WTC11 (cell line): ENCODE measurements around the gene ADRA2C. TPM values are rescaled to one million over a fixed set of nuclear protein-coding genes. Genes with fewer than 3 reads are reported as not detected.

Source experiments
- ATAC-seq: fragments of 200-7000 bp; cut with Tn5 transposase; 2 replicates; pipeline ENCODE4 v1.10.0; 2021; ENCODE audit warnings: mild to moderate bottlenecking, moderate library complexity
- CTCF ChIA-PET: fragments of 300-600 bp; sonication (Branson Sonifier 250); formaldehyde crosslinking; loops from one replicate; lab custom pipeline; 2021; ENCODE audit warnings: antibody characterized with exemption; lab: Charles Lee
- POLR2A ChIA-PET: fragments of 350-600 bp; sonication (Branson Sonifier 250); formaldehyde crosslinking; loops from one replicate; lab custom pipeline; 2021; ENCODE audit warnings: antibody characterized with exemption; lab: Charles Lee
- DNase-seq: peaks from one replicate; pipeline ENCODE4 v3.0.0; 2021; ENCODE audit warnings: low spot score
- H3K27ac Mint-ChIP-seq: 2 replicates; pipeline ENCODE4 v1.8.0; 2021; ENCODE audit warnings: mixed read lengths
- H3K27me3 Mint-ChIP-seq: 2 replicates; pipeline ENCODE4 v1.8.0; 2021; ENCODE audit warnings: low read depth, mild to moderate bottlenecking, moderate library complexity, mixed read lengths
- H3K36me3 Mint-ChIP-seq: 2 replicates; pipeline ENCODE4 v1.8.0; 2021; ENCODE audit warnings: mixed read lengths
- H3K4me1 Mint-ChIP-seq: 2 replicates; pipeline ENCODE4 v1.8.0; 2022; ENCODE audit warnings: mixed read lengths
- H3K4me3 Mint-ChIP-seq: 2 replicates; pipeline ENCODE4 v1.8.0; 2021; ENCODE audit warnings: mild to moderate bottlenecking, moderate library complexity, mixed read lengths
- H3K9me3 Mint-ChIP-seq: 2 replicates; pipeline ENCODE4 v1.8.0; 2021; ENCODE audit warnings: mixed read lengths
- CREB1 ChIP-seq: sonication (generic); formaldehyde crosslinking; IDR thresholded peaks from 2 replicates; pipeline ENCODE4 v1.8.0; 2023; ENCODE audit warnings: mild to moderate bottlenecking, missing genetic modification reagents
- CREM ChIP-seq: sonication (generic); formaldehyde crosslinking; IDR thresholded peaks from 2 replicates; pipeline ENCODE4 v1.8.1; 2022; ENCODE audit warnings: mild to moderate bottlenecking, missing genetic modification reagents, moderate library complexity
- JAZF1 ChIP-seq: fragments of 250-450 bp; sonication (Bioruptor Pico); IDR thresholded peaks from 2 replicates; pipeline ENCODE4 v1.9.0; 2021; ENCODE audit warnings: moderate library complexity, mild to moderate bottlenecking, inconsistent platforms
- NFATC4 ChIP-seq: fragments of 250-450 bp; sonication (Bioruptor Pico); IDR thresholded peaks from 2 replicates; pipeline ENCODE4 v1.9.0; 2021; ENCODE audit warnings: mild to moderate bottlenecking
- NR2C2 ChIP-seq: sonication (generic); formaldehyde crosslinking; IDR thresholded peaks from 2 replicates; pipeline ENCODE4 v1.8.0; 2022; ENCODE audit warnings: mild to moderate bottlenecking, missing genetic modification reagents
- PRRX2 ChIP-seq: fragments of 250-450 bp; sonication (Bioruptor Pico); IDR thresholded peaks from 2 replicates; pipeline ENCODE4 v1.8.0; 2021; ENCODE audit warnings: mild to moderate bottlenecking
- SMAD3 ChIP-seq: sonication (generic); formaldehyde crosslinking; IDR thresholded peaks from 2 replicates; pipeline ENCODE4 v1.8.0; 2022; ENCODE audit warnings: missing genetic modification reagents, mild to moderate bottlenecking, borderline replicate concordance
- SP1 ChIP-seq: sonication (generic); formaldehyde crosslinking; conservative IDR thresholded peaks from 2 replicates; pipeline ENCODE4 v1.8.1; 2022; ENCODE audit warnings: missing genetic modification reagents
- total RNA-seq: library from RNA; stranded (reverse); gene quantifications from 3 replicates; pipeline ENCODE4 v1.2.3, GENCODE V29; 2021
- TF ChIP-seq, protein P1 (sequence below): fragments of 250-450 bp; sonication (Bioruptor Pico); conservative IDR thresholded peaks from 2 replicates; pipeline ENCODE4 v1.9.0; 2021; ENCODE audit warnings: mild to moderate bottlenecking
- TF ChIP-seq, protein P2 (sequence below): sonication (generic); formaldehyde crosslinking; IDR thresholded peaks from 2 replicates; pipeline ENCODE4 v1.8.1; 2022; ENCODE audit warnings: low read depth, mild to moderate bottlenecking, moderate library complexity, missing genetic modification reagents, borderline replicate concordance
- TF ChIP-seq, protein P3 (sequence below): sonication (generic); formaldehyde crosslinking; IDR thresholded peaks from 2 replicates; pipeline ENCODE4 v1.8.1; 2022; ENCODE audit warnings: missing genetic modification reagents, borderline replicate concordance
- TF ChIP-seq, protein P4 (sequence below): fragments of 200-600 bp; IDR thresholded peaks from 2 replicates; pipeline ENCODE4 v1.8.0; 2022; ENCODE audit warnings: antibody characterized with exemption
- TF ChIP-seq, protein P5 (sequence below): sonication (generic); formaldehyde crosslinking; IDR thresholded peaks from 2 replicates; pipeline ENCODE4 v1.8.1; 2022; ENCODE audit warnings: mild to moderate bottlenecking, moderate library complexity, missing genetic modification reagents
- TF ChIP-seq, protein P6 (sequence below): fragments of 250-450 bp; sonication (Bioruptor Pico); IDR thresholded peaks from 2 replicates; pipeline ENCODE4 v2.1.2; 2022; ENCODE audit warnings: mild to moderate bottlenecking, moderate library complexity
- TF ChIP-seq, protein P7 (sequence below): sonication (generic); formaldehyde crosslinking; IDR thresholded peaks from 2 replicates; pipeline ENCODE4 v1.8.1; 2023; ENCODE audit warnings: mild to moderate bottlenecking, missing genetic modification reagents

ADRA2C gene
- total RNA-seq, 1 experiment from 2014 or later: 21.8 TPM

DNA sequence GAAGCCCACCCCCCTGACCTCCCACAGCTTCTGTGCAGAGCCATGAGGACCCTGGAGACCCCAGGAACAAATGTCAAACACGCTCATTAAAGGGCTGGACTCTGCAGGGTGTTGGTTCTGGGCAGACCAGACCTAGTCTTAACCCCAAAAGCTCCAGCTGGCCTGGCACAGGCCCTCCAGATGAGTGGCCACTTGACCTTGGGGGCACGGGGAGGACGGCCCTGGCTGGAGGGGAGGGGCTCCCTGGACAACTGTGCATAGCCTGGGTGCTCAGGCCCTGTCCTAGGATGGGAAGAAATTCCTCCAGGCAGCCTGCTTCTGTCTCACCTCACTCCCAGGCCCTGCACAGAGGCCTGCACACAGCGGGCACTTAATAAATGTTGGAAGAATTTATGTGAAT, 9.4 kb downstream of the ADRA2C start:
- DNase-seq (no peak), ATAC-seq (no peak)
- Mint-ChIP-seq H3K36me3 (no peaks in the 10 kb centered on the region), H3K4me3 (no peak overlapping the region), H3K27me3 (no peaks in the 10 kb centered on the region), H3K27ac (no peak overlapping the region), H3K4me1 (peaks cover 12% of the 10 kb centered on the region; the same call in 1 of the 2 replicates), H3K9me3 (no peaks in the 10 kb centered on the region)
- POLR2A ChIA-PET: no interaction called here
- TF ChIP-seq, protein P1, sequence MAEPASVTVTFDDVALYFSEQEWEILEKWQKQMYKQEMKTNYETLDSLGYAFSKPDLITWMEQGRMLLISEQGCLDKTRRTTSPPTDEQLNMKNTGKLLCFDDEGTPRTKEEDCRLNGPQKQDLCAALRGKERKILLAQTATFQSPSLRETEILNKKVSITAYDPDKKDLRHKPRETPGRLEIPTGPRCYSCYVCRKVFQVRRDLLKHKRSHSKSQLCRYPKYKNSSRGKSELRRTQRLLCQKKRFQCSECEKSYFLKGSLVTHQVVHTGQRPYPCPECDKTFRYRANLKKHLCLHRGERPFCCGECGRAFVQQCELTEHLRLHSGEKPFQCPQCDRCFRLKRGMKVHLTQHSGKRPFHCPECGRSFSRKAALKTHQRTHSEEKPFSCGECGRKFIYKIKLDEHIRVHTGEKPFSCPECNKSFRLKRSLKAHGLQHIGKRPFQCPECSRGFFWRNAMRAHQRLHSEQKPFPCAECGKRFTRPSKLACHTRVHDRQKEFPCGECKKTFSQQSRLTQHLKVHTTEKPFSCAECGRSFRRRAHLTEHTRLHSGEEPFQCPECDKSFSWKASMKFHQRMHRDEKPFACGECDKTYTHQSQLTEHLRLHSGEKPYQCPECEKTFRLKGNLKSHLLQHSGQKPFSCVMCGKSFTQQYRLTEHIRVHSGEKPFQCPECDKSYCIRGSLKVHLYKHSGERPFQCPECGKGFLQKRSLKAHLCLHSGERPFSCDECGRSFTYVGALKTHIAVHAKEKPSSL (CRISPR knock-in tag): no peak
- TF ChIP-seq CREM (CRISPR knock-in tag) (no peak), JAZF1 (CRISPR knock-in tag) (no peak), PRRX2 (CRISPR knock-in tag) (no peak), NFATC4 (CRISPR knock-in tag) (no peak), NR2C2 (CRISPR knock-in tag) (no peak), SP1 (CRISPR knock-in tag) (no peak), SMAD3 (CRISPR knock-in tag) (no peak), CREB1 (CRISPR knock-in tag) (no peak)
- TF ChIP-seq, protein P2, sequence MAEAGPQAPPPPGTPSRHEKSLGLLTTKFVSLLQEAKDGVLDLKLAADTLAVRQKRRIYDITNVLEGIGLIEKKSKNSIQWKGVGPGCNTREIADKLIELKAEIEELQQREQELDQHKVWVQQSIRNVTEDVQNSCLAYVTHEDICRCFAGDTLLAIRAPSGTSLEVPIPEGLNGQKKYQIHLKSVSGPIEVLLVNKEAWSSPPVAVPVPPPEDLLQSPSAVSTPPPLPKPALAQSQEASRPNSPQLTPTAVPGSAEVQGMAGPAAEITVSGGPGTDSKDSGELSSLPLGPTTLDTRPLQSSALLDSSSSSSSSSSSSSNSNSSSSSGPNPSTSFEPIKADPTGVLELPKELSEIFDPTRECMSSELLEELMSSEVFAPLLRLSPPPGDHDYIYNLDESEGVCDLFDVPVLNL (CRISPR knock-in tag): no peak
- TF ChIP-seq, protein P3, sequence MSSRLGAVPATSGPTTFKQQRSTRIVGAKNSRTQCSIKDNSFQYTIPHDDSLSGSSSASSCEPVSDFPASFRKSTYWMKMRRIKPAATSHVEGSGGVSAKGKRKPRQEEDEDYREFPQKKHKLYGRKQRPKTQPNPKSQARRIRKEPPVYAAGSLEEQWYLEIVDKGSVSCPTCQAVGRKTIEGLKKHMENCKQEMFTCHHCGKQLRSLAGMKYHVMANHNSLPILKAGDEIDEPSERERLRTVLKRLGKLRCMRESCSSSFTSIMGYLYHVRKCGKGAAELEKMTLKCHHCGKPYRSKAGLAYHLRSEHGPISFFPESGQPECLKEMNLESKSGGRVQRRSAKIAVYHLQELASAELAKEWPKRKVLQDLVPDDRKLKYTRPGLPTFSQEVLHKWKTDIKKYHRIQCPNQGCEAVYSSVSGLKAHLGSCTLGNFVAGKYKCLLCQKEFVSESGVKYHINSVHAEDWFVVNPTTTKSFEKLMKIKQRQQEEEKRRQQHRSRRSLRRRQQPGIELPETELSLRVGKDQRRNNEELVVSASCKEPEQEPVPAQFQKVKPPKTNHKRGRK (CRISPR knock-in tag): no peak
- TF ChIP-seq, protein P4, sequence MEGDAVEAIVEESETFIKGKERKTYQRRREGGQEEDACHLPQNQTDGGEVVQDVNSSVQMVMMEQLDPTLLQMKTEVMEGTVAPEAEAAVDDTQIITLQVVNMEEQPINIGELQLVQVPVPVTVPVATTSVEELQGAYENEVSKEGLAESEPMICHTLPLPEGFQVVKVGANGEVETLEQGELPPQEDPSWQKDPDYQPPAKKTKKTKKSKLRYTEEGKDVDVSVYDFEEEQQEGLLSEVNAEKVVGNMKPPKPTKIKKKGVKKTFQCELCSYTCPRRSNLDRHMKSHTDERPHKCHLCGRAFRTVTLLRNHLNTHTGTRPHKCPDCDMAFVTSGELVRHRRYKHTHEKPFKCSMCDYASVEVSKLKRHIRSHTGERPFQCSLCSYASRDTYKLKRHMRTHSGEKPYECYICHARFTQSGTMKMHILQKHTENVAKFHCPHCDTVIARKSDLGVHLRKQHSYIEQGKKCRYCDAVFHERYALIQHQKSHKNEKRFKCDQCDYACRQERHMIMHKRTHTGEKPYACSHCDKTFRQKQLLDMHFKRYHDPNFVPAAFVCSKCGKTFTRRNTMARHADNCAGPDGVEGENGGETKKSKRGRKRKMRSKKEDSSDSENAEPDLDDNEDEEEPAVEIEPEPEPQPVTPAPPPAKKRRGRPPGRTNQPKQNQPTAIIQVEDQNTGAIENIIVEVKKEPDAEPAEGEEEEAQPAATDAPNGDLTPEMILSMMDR: no peak
- TF ChIP-seq, protein P5, sequence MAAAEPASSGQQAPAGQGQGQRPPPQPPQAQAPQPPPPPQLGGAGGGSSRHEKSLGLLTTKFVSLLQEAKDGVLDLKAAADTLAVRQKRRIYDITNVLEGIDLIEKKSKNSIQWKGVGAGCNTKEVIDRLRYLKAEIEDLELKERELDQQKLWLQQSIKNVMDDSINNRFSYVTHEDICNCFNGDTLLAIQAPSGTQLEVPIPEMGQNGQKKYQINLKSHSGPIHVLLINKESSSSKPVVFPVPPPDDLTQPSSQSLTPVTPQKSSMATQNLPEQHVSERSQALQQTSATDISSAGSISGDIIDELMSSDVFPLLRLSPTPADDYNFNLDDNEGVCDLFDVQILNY: no peak
- TF ChIP-seq, protein P6, sequence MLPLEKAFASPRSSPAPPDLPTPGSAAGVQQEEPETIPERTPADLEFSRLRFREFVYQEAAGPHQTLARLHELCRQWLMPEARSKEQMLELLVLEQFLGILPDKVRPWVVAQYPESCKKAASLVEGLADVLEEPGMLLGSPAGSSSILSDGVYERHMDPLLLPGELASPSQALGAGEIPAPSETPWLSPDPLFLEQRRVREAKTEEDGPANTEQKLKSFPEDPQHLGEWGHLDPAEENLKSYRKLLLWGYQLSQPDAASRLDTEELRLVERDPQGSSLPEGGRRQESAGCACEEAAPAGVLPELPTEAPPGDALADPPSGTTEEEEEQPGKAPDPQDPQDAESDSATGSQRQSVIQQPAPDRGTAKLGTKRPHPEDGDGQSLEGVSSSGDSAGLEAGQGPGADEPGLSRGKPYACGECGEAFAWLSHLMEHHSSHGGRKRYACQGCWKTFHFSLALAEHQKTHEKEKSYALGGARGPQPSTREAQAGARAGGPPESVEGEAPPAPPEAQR (CRISPR knock-in tag): no peak
- TF ChIP-seq, protein P7, sequence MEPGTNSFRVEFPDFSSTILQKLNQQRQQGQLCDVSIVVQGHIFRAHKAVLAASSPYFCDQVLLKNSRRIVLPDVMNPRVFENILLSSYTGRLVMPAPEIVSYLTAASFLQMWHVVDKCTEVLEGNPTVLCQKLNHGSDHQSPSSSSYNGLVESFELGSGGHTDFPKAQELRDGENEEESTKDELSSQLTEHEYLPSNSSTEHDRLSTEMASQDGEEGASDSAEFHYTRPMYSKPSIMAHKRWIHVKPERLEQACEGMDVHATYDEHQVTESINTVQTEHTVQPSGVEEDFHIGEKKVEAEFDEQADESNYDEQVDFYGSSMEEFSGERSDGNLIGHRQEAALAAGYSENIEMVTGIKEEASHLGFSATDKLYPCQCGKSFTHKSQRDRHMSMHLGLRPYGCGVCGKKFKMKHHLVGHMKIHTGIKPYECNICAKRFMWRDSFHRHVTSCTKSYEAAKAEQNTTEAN (CRISPR knock-in tag): no peak
- CTCF ChIA-PET: no interaction called here
